Bronchial epithelial cell (primary cell): ENCODE results near the gene SLC2A8. TPM values are rescaled to one million over a fixed set of nuclear protein-coding genes. Genes with fewer than 3 reads are reported as not detected.

ENCODE experiments used
- DNase-seq: peaks from one replicate; pipeline ENCODE4 v3.0.0-alpha.2; 2010; ENCODE audit warnings: low read depth
- FAIRE-seq: peaks from 2 replicates; lab custom pipeline; 2011; peaks lifted over from hg19 to GRCh38; lab: Jason Lieb, UNC
- H3K27me3 ChIP-seq: 2 replicates; pipeline ENCODE4 v1.5.1; 2011; ENCODE audit warnings: low read length; ENCODE audit not compliant: control insufficient read depth, insufficient read depth
- H3K36me3 ChIP-seq: 2 replicates; pipeline ENCODE4 v1.5.1; 2011; ENCODE audit warnings: low read length; ENCODE audit not compliant: control insufficient read depth, insufficient read depth
- H3K4me3 ChIP-seq: 2 replicates; pipeline ENCODE4 v1.5.1; 2011; ENCODE audit warnings: mild to moderate bottlenecking, low read depth, low read length, control low read depth
- CTCF ChIP-seq: IDR thresholded peaks from 2 replicates; pipeline ENCODE4 v1.5.1; 2011; ENCODE audit warnings: mild to moderate bottlenecking, moderate library complexity, low read length, control low read depth, inconsistent platforms; ENCODE audit not compliant: insufficient read depth, severe bottlenecking
- total RNA-seq: library from RNA; depleted of rRNA; stranded (reverse); fragments of >200 nt; gene quantifications from 2 replicates; pipeline ENCODE4 v1.2.1, GENCODE V29; 2014

SLC2A8 gene
- total RNA-seq, 1 donor from 2014 or later = 4.5 TPM

GRCh38 chr9:127406799-127407491 lies 10.0 kb downstream of the SLC2A8 start:
- H3K27me3 ChIP-seq = no peaks in the 10 kb centered on the region
- H3K36me3 ChIP-seq = peaks cover 14% of the 10 kb centered on the region
- H3K4me3 ChIP-seq = no peak overlapping the region
- TF ChIP-seq CTCF = no peak
- DNase-seq (no peak), FAIRE-seq (no peak)

- peaks cover 14% of the 10 kb centered on the region for H3K36me3 ChIP-seq
- H3K4me3 ChIP-seq = no peak overlapping the region
- TF ChIP-seq CTCF = no peak
- DNase-seq (no peak), FAIRE-seq (no peak)
- no peaks in the 10 kb centered on the region for H3K27me3 ChIP-seq
Observed at GRCh38 chr9:127407492-127407843, 10.5 kb downstream of the SLC2A8 start.

GRCh38 chr9:127411122-127411521 lies 14.2 kb downstream of the SLC2A8 start:
- H3K4me3 ChIP-seq = no peak overlapping the region
- H3K36me3 ChIP-seq = peaks cover 4% of the 10 kb centered on the region
- no peaks in the 10 kb centered on the region for H3K27me3 ChIP-seq
- TF ChIP-seq CTCF = no peak
- DNase-seq (no peak), FAIRE-seq (no peak)

GRCh38 chr9:127415141-127415540 lies 18.2 kb downstream of the SLC2A8 start:
- no peaks in the 10 kb centered on the region for H3K27me3 ChIP-seq
- no peak overlapping the region for H3K4me3 ChIP-seq
- no peaks in the 10 kb centered on the region for H3K36me3 ChIP-seq
- FAIRE-seq = no peak
- DNase-seq = no peak
- no peak for TF ChIP-seq CTCF

GRCh38 chr9:127415657-127416056 lies 18.7 kb downstream of the SLC2A8 start:
- Histone ChIP-seq H3K36me3 (no peaks in the 10 kb centered on the region), H3K27me3 (no peaks in the 10 kb centered on the region), H3K4me3 (no peak overlapping the region)
- no peak for TF ChIP-seq CTCF
- FAIRE-seq (no peak), DNase-seq (no peak)
